Measurements from ENCODE around the gene FAM219B.
"Not testable (repeated sequence)": the region's sequence is repeated elsewhere in the genome, so short reads cannot be mapped to it uniquely, and the experiment has no call there.

FAM219B gene

GRCh38 chr15:74937590-74938371 lies 31.1 kb upstream of the FAM219B start, which contains the start of gene COX5A:
Gene COX5A, minus strand, starts transcription at chr15:74938073. Its CDS starts 59 bp downstream, at chr15:74938014.
- peak; percentile 97 for DNase-seq (ENCODE audit: low read depth)
- no peak for TF ChIP-seq CTCF (IDR thresholded peaks at IDR 0.05; ENCODE audit: low read length, missing control alignments)
- H3K4me3 ChIP-seq (replicated peaks; ENCODE audit: low read depth, low read length), result peak within 1 kb of the TSS; percentile 90

GRCh38 chr15:74937272-74937589 lies 30.6 kb upstream of the FAM219B start:
- DNase-seq (ENCODE audit: low read depth), result no peak
- H3K4me3 ChIP-seq (replicated peaks; ENCODE audit: low read depth, low read length), result peak overlapping the region; percentile 90
- TF ChIP-seq CTCF (IDR thresholded peaks at IDR 0.05; ENCODE audit: low read length, missing control alignments), result no peak

- not testable (repeated sequence) for H3K4me3 ChIP-seq (replicated peaks; ENCODE audit: low read depth, low read length); DNase-seq (ENCODE audit: low read depth)
Measured at GRCh38 chr15:74935193-74935592, 28.5 kb upstream of the FAM219B start.

- no peak overlapping the region for H3K4me3 ChIP-seq (replicated peaks; ENCODE audit: low read depth, low read length)
- no peak for DNase-seq (ENCODE audit: low read depth)
- TF ChIP-seq CTCF (IDR thresholded peaks at IDR 0.05; ENCODE audit: low read length, missing control alignments), result no peak
Measured at GRCh38 chr15:74933573-74933972, 26.9 kb upstream of the FAM219B start.

- no peak overlapping the region for H3K4me3 ChIP-seq (replicated peaks; ENCODE audit: low read depth, low read length)
- TF ChIP-seq CTCF (IDR thresholded peaks at IDR 0.05; ENCODE audit: low read length, missing control alignments), result no peak
- no peak for DNase-seq (ENCODE audit: low read depth)
Measured at GRCh38 chr15:74928771-74929198, 22.1 kb upstream of the FAM219B start.

- H3K4me3 ChIP-seq (replicated peaks; ENCODE audit: low read depth, low read length), result no peak overlapping the region
- no peak for DNase-seq (ENCODE audit: low read depth)
- TF ChIP-seq CTCF (IDR thresholded peaks at IDR 0.05; ENCODE audit: low read length, missing control alignments), result no peak
Measured at GRCh38 chr15:74924525-74924924, 17.9 kb upstream of the FAM219B start.

- no peak overlapping the region for H3K4me3 ChIP-seq (replicated peaks; ENCODE audit: low read depth, low read length)
- TF ChIP-seq CTCF (IDR thresholded peaks at IDR 0.05; ENCODE audit: low read length, missing control alignments), result no peak
- DNase-seq (ENCODE audit: low read depth), result no peak
Measured at GRCh38 chr15:74920456-74920855, 13.8 kb upstream of the FAM219B start.
